Right lobe of liver (tissue), 4 donors: ENCODE measurements around the gene KRT40.

Experiments
- CTCF ChIP-seq, 4 donors: fragments of 200-600 bp in 3 of 4; fragments of 450-650 bp in 1 of 4; IDR thresholded peaks; one replicate each; pipeline versions ENCODE4 v1.5.1 to v1.8.0; 2016 to 2022; ENCODE audit warnings: antibody characterized with exemption in 4 of 4, mild to moderate bottlenecking in 2 of 4
- POLR2A ChIP-seq: fragments of 450-650 bp; IDR thresholded peaks from one replicate; pipeline ENCODE4 v1.6.1; 2017; ENCODE audit warnings: antibody characterized with exemption, mild to moderate bottlenecking
- donor health status: DM: no; HTN: no; CAD: no.
- donor health status: DM: no; HTN: no; CAD: no.
- donor health status: DM: no; HTN: yes; CAD: no.

GRCh38 chr17:40956401-40957254 lies 27.5 kb downstream of the KRT40 start:
- TF ChIP-seq CTCF (IDR thresholded peaks at IDR 0.05): no peak
- TF ChIP-seq POLR2A: no peak
